Muscle of leg (tissue), 11 donors: ENCODE results near the gene ABHD4. TPM values are rescaled to one million over a fixed set of nuclear protein-coding genes. Genes with fewer than 3 reads are reported as not detected.
"Not testable (repeated sequence)": the region's sequence is repeated elsewhere in the genome, so short reads cannot be mapped to it uniquely, and the experiment has no call there.

Source experiments
- DNase-seq: peaks from one replicate; pipeline ENCODE4 v3.0.0; 2013
- H3K27ac ChIP-seq: one replicate; pipeline ENCODE4 v1.5.1; 2013; ENCODE audit warnings: mild to moderate bottlenecking, low read length, control low read depth
- H3K27me3 ChIP-seq: one replicate; pipeline ENCODE4 v1.6.1; 2013; ENCODE audit warnings: low read length; ENCODE audit not compliant: control insufficient read depth, insufficient read depth
- H3K36me3 ChIP-seq: one replicate; pipeline ENCODE4 v1.6.1; 2013; ENCODE audit warnings: low read length; ENCODE audit not compliant: control insufficient read depth, insufficient read depth
- H3K4me1 ChIP-seq: one replicate; pipeline ENCODE4 v1.6.1; 2013; ENCODE audit warnings: low read length; ENCODE audit not compliant: control insufficient read depth, insufficient read depth
- H3K4me3 ChIP-seq: one replicate; pipeline ENCODE4 v1.5.1; 2013; ENCODE audit warnings: low read length, control low read depth
- H3K9me3 ChIP-seq: replicated peaks from 2 replicates; pipeline ENCODE4 v1.6.1; 2013; ENCODE audit warnings: low read depth, low read length; ENCODE audit not compliant: control insufficient read depth
- WGBS: methylation state at CpG from one replicate; pipeline ENCODE4 v1.1.5; 2013; ENCODE audit warnings: missing lambda C conversion rate; ENCODE audit not compliant: insufficient coverage; 5-methylcytosine and 5-hydroxymethylcytosine counted together
- polyA plus RNA-seq, 8 donors: library from polyadenylated mRNA; unstranded; fragments of 120-200 nt; gene quantifications; one replicate each; pipeline versions ENCODE4 v1.2.1 to v1.2.3, GENCODE V29; 2013; ENCODE audit warnings: inconsistent platforms in 1 of 8, low replicate concordance in 1 of 8; ENCODE audit not compliant: insufficient read length in 8 of 8, insufficient read depth in 1 of 8
- total RNA-seq: library from RNA; stranded (reverse); fragments of 120-200 nt; gene quantifications from one replicate; pipeline ENCODE4 v1.2.4, GENCODE V29; 2013

The ABHD4 gene
- total and polyA plus RNA-seq, 9 donors, result 8.0 to 22.3 (median 13.9) TPM

DNA sequence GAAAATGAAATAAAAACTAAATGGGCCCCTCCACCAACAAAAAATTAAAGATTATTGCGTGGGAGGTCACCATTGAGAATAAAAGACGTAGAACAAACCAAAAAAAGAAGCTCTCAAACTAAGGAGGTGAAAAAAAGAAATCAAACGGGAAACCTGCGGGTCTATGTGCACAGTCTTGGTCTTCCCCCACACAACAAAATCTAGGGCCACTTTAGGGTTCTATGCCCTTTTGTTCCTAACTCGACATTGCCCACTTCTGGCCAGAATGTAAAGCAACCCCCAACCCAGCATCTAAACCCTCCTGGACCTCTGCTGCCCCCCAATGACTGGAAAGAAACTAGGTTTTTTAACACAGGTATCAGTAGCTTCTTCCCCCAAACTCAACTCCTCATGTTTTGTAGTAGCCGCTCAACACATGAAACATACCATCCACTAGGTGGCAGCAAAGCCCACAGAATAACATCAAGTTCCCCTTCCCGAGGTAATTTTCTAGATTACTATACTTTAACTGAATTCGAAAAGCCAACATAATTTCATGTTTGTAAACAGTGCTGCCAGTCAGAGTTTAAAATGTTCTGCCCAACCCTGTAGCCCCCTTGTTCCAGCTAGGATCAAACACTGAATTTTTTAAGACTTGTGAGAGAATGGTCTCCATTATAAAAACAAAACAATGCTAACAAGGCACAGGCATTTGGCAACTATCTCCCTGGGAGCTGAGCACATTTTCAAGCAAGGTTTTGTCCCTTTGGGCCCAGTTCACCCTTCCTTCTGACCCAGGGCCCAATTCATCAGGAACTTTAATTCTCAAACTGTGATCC is 27.8 kb upstream of the ABHD4 start:
- no peaks in the 10 kb centered on the region for H3K27me3 ChIP-seq
- H3K4me3 ChIP-seq, result no peak overlapping the region
- peak overlapping the region; percentile 40 for H3K27ac ChIP-seq
- H3K4me1 ChIP-seq, result peaks cover 8% of the 10 kb centered on the region
- peaks cover 47% of the 10 kb centered on the region for H3K36me3 ChIP-seq
- no peaks in the 10 kb centered on the region for H3K9me3 ChIP-seq
- peak; percentile 91 for DNase-seq
- 38% methylated on average over 5 of the region's 8 CpGs for WGBS

- Histone ChIP-seq H3K27ac (no peak overlapping the region), H3K4me1 (peaks cover 6% of the 10 kb centered on the region), H3K36me3 (peaks cover 42% of the 10 kb centered on the region), H3K9me3 (no peaks in the 10 kb centered on the region), H3K4me3 (no peak overlapping the region), H3K27me3 (no peaks in the 10 kb centered on the region)
- no peak for DNase-seq
- no CpG with 5 or more reads among the region's 1 CpG for WGBS
These were observed 25.5 kb upstream of the ABHD4 start for GRCh38 chr14:22572562-22573058.

- DNase-seq, result no peak
- no peak overlapping the region for H3K27ac ChIP-seq
- no peaks in the 10 kb centered on the region for H3K27me3 ChIP-seq
- H3K36me3 ChIP-seq, result peaks cover 37% of the 10 kb centered on the region
- no peaks in the 10 kb centered on the region for H3K9me3 ChIP-seq
- 90% methylated on average over 3 of the region's 3 CpGs for WGBS
- H3K4me3 ChIP-seq, result no peak overlapping the region
- peaks cover 5% of the 10 kb centered on the region for H3K4me1 ChIP-seq
These were observed 24.3 kb upstream of the ABHD4 start for GRCh38 chr14:22573804-22574203.

DNA sequence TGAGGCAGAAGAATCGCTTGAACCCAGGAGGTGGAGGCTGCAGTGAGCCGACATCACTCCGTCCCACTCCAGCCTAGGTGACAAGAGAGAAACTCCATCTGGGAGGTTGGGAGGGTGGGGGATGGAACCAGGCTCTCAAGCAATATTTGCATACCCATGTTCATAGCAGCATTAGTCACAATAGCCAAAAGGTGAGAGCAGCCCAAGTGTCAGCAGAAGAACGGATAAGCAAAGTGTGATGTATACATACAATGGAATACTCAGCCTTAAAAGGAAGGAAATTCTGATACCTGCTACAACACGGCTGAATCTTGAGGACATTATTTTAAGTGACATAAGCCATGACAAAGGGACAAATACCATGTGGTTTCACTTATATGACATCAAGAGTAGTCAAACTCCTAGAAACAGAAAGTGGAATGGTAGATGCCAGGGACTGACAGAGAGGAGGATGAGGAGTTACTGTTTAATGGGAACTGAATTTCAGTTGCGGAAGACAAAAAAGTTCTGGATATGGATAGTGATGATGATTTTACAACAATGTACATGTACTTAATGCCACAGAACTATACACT is 20.7 kb upstream of the ABHD4 start:
- H3K4me3 ChIP-seq, result no peak overlapping the region
- no peaks in the 10 kb centered on the region for H3K4me1 ChIP-seq
- peaks cover 21% of the 10 kb centered on the region for H3K36me3 ChIP-seq
- H3K27me3 ChIP-seq, result no peaks in the 10 kb centered on the region
- no peak overlapping the region for H3K27ac ChIP-seq
- 100% methylated on average over 1 of the region's 6 CpGs for WGBS
- no peaks in the 10 kb centered on the region for H3K9me3 ChIP-seq
- no peak for DNase-seq

- no CpG with 5 or more reads among the region's 2 CpGs for WGBS
These were observed 18.9 kb upstream of the ABHD4 start for GRCh38 chr14:22579236-22579635.

DNA sequence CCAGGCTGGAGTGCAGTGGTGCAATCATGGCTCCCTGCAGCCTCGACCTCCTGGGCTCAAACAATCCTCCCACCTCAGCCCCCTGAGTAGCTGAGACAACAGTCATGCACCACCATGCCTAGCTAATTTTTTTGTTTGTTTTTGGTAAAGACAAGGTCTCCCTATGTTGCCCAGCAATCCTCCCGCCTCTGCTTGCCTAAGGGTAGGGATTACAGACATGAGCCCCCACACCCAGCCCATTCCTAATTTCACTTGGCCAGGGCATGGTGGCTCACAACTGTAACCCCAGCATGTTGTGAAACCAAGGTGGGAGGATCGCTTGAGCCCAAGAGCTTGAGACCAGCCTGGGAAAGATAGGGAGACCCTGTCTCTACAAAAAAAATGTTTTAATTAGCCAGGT is 18.2 kb upstream of the ABHD4 start:
- no peak overlapping the region for H3K27ac ChIP-seq
- H3K4me3 ChIP-seq, result no peak overlapping the region
- no peaks in the 10 kb centered on the region for H3K27me3 ChIP-seq
- no peaks in the 10 kb centered on the region for H3K9me3 ChIP-seq
- H3K36me3 ChIP-seq, result peaks cover 12% of the 10 kb centered on the region
- no peaks in the 10 kb centered on the region for H3K4me1 ChIP-seq
- no peak for DNase-seq
- WGBS, result no CpG with 5 or more reads among the region's 3 CpGs

More at GRCh38 chr14:22579236-22579635, 18.9 kb upstream of the ABHD4 start:
- Histone ChIP-seq H3K27me3 (no peaks in the 10 kb centered on the region), H3K27ac (no peak overlapping the region), H3K36me3 (peaks cover 14% of the 10 kb centered on the region), H3K4me3 (no peak overlapping the region), H3K4me1 (no peaks in the 10 kb centered on the region), H3K9me3 (no peaks in the 10 kb centered on the region)
- peak; percentile 29 for DNase-seq

GRCh38 chr14:22580625-22581024 is 17.5 kb upstream of the ABHD4 start:
- no CpG with 5 or more reads among the region's 2 CpGs for WGBS
- H3K9me3 ChIP-seq, result no peaks in the 10 kb centered on the region

DNA sequence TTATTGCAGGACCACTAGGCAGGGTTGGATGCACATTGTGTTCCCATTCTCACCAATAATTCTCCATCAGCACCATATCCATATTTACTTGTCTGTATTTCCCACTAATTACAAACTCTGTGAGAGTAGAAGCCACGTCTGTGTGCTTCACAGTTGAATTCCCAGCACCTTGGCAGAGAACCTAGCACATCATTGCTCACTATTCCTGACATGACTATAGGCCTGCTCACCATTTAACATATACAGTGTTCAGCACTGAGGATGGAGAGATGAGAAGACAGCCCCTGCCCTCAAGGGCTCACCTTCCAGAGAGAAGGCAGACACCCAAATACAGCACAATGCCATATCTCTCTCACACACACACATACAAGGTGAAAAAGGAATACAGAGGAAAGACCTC is 14.1 kb upstream of the ABHD4 start:
- Histone ChIP-seq H3K4me1 (peaks cover 4% of the 10 kb centered on the region), H3K27ac (no peak overlapping the region), H3K36me3 (peaks cover 11% of the 10 kb centered on the region), H3K9me3 (no peaks in the 10 kb centered on the region), H3K4me3 (no peak overlapping the region), H3K27me3 (no peaks in the 10 kb centered on the region)
- DNase-seq, result no peak
- 38% methylated on average over 1 of the region's 1 CpG for WGBS

More at GRCh38 chr14:22580625-22581024, 17.5 kb upstream of the ABHD4 start:
- no peaks in the 10 kb centered on the region for H3K27me3 ChIP-seq
- no peak overlapping the region for H3K4me3 ChIP-seq
- H3K4me1 ChIP-seq, result no peaks in the 10 kb centered on the region
- DNase-seq, result no peak
- no peak overlapping the region for H3K27ac ChIP-seq
- H3K36me3 ChIP-seq, result peaks cover 10% of the 10 kb centered on the region

DNA sequence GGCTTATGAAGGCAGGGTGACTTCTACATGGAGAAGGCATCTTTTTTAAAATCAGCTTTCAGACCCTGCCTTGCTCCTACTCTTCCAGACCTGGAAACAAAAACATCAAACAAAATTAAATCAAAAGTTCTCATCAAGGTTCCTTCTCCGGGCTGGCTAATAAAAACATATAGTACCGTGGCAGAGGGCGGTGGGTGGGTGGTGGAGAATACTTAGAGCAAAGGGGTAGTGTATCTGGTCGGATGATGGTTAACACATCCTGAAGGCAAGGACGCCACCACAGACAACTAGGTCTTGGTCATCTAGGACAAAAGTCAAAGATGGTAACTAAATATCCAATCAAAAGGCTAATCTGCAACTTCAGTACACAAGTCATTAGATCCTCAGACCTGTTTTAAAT is 10.9 kb upstream of the ABHD4 start:
- no peak for DNase-seq
- H3K36me3 ChIP-seq, result peaks cover 8% of the 10 kb centered on the region
- peaks cover 12% of the 10 kb centered on the region for H3K4me1 ChIP-seq
- H3K9me3 ChIP-seq, result no peaks in the 10 kb centered on the region
- 62% methylated on average over 4 of the region's 5 CpGs for WGBS
- no peaks in the 10 kb centered on the region for H3K27me3 ChIP-seq
- H3K4me3 ChIP-seq, result no peak overlapping the region
- H3K27ac ChIP-seq, result no peak overlapping the region

GRCh38 chr14:22587677-22588422 is 10.2 kb upstream of the ABHD4 start:
- H3K9me3 ChIP-seq, H3K27me3 ChIP-seq, H3K27ac ChIP-seq, H3K36me3 ChIP-seq: not testable (repeated sequence)
- WGBS, result 76% methylated on average over 3 of the region's 10 CpGs
- H3K4me1 ChIP-seq, result peaks cover 12% of the 10 kb centered on the region
- peak; percentile 18 for DNase-seq
- H3K4me3 ChIP-seq, result peak overlapping the region; percentile 88
